ENCODE results near the gene BTLA.
"Not testable (repeated sequence)": the region's sequence is repeated elsewhere in the genome, so short reads cannot be mapped to it uniquely, and the experiment has no call there.

The BTLA gene

GRCh38 chr3:112437146-112438022 lies 61.9 kb downstream of the BTLA start:
- DNase-seq = no peak

- DNase-seq = no peak
These were observed 69.3 kb downstream of the BTLA start for GRCh38 chr3:112429960-112430359.

GRCh38 chr3:112427123-112427522 lies 72.1 kb downstream of the BTLA start:
- DNase-seq = no peak

- no peak for DNase-seq
These were observed 73.2 kb downstream of the BTLA start for GRCh38 chr3:112425858-112426750.

GRCh38 chr3:112425382-112425781 lies 73.9 kb downstream of the BTLA start:
- DNase-seq = no peak

GRCh38 chr3:112424394-112424793 lies 74.9 kb downstream of the BTLA start:
- no peak for DNase-seq

GRCh38 chr3:112422921-112423320 lies 76.4 kb downstream of the BTLA start:
- DNase-seq = not testable (repeated sequence)

GRCh38 chr3:112418526-112418925 lies 80.7 kb downstream of the BTLA start:
- DNase-seq = not testable (repeated sequence)

GRCh38 chr3:112417696-112418318 lies 81.5 kb downstream of the BTLA start:
- no peak for DNase-seq

- no peak for DNase-seq
These were observed 82.7 kb downstream of the BTLA start for GRCh38 chr3:112416391-112417212.

GRCh38 chr3:112415390-112415789 lies 83.9 kb downstream of the BTLA start:
- no peak for DNase-seq
